ENCODE results near the gene MACROD2.
A peak's percentile ranks its signal among the peaks of the same experiment; 100 is the strongest.
"Not testable (repeated sequence)": the region's sequence is repeated elsewhere in the genome, so short reads cannot be mapped to it uniquely, and the experiment has no call there.

Gene MACROD2

GRCh38 chr20:14270751-14271150 lies 275.4 kb downstream of the MACROD2 start:
- DNase-seq (ENCODE audit: low read depth) = not testable (repeated sequence)

GRCh38 chr20:14282140-14282539 lies 286.8 kb downstream of the MACROD2 start:
- DNase-seq (ENCODE audit: low read depth) = no peak

GRCh38 chr20:14284443-14284842 lies 289.1 kb downstream of the MACROD2 start:
- no peak for DNase-seq (ENCODE audit: low read depth)

- peak; percentile 7 for DNase-seq (ENCODE audit: low read depth)
Observed at GRCh38 chr20:14288341-14289330, 293.3 kb downstream of the MACROD2 start.

GRCh38 chr20:14291502-14291901 lies 296.2 kb downstream of the MACROD2 start:
- DNase-seq (ENCODE audit: low read depth) = no peak

DNA sequence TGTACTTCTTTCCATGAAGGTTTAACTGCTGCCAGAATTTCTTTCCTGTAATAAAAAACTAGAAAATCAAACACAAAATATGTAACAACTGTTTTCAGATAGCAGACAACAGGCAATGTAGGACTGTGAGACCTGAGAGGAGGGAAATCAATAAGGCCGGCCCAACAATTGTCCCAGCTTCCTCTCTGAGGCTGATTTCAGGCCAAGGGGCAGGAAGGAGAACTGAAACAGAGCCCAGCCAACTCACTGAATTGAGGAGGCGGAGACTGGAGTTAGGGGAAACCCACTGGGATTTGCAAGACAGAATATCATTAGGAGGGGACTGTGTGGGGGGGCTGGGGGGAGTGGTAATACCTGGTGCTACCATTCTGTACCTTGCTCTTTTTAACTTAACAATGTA lies 299.9 kb downstream of the MACROD2 start:
- no peak for DNase-seq (ENCODE audit: low read depth)

- no peak for DNase-seq (ENCODE audit: low read depth)
Observed at GRCh38 chr20:14295770-14296309, 300.5 kb downstream of the MACROD2 start.

DNA sequence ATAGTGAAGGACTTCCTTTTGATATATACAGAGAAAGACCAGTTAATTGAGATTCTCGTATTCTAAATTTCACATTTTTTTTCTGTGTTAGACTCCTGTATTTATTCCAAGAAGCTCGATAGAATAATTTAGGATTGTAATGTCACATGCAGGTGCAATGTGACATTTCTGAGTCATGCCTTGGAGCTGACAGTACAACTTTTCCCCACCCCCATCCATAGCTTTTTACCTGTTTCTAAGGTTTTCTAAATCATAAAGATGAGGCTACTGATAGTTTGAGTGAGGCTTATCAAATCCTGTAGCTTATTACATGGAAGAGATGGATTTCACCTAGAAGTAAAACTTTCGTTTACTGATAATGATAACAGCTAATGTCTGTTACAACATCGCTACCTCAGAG lies 304.5 kb downstream of the MACROD2 start:
- no peak for DNase-seq (ENCODE audit: low read depth)

DNA sequence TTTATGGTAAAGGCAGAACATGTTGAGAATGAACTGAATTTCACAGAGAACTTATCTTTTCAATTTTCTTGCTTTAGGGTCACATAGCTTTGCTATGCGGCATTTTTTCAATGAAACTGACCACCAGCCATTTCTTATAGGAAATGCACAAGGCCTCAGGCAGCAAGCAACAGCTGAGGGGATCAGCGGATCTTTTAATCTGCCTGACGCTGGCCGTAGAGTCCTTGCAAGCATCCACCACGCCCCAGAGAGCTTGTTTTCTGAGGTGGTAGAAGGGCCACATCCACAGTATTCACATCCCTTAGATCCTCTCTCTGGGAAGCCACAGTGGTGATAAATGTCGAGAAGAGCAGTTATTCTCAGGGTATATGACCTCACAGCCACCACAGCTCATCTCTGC lies 307.8 kb downstream of the MACROD2 start:
- no peak for DNase-seq (ENCODE audit: low read depth)

- no peak for DNase-seq (ENCODE audit: low read depth)
Observed at GRCh38 chr20:14303651-14304050, 308.3 kb downstream of the MACROD2 start.

GRCh38 chr20:14304472-14304871 lies 309.2 kb downstream of the MACROD2 start:
- no peak for DNase-seq (ENCODE audit: low read depth)

DNA sequence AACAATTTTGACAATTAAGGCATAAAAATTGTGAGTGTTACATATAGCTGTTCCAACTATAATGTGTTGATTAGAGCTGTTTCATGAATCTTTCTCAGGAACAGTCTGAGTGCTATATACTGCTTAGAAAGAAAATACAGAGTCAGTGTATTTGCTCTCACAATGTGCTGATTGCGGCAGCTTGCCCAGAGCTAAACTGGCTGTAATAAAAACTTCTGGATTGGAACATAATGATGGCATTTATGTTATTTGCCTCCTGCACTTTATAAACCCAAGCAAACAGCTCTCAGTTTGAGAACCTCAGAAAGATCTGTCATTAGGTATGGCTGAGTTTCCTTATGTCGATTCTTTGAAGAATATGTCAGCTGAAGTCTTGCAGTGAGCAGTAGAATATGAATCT lies 312.6 kb downstream of the MACROD2 start:
- no peak for DNase-seq (ENCODE audit: low read depth)

DNA sequence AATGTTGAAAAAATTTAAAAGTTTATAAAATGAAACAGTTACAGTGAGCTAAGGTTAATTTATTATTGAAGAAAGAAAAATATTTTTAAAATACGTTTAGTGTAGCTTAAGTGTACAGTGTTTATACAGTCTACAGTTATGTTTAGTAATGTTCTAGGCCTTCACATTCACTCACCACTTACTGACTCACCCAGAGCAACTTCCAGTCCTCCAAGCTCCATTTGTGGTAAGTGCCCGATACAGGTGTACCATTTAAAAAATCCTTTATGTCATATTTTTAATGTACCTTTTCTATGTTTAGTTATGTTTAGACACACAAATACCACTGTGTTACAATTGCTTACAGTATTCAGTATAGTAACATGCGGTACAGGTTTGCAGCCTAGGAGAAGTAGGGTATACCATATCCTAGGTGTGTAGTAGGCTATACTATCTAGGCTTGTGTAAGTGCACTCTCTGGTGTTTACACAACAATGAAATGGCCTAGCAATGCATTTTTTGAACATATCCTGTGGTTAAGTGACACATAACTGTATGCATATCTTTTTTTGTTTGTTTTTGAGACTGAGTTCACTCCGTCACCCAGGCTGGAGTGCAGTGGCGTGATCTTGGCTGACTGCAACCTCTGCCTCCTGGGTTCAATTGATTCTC lies 315.8 kb downstream of the MACROD2 start:
- no peak for DNase-seq (ENCODE audit: low read depth)

- no peak for DNase-seq (ENCODE audit: low read depth)
Observed at GRCh38 chr20:14312001-14312400, 316.7 kb downstream of the MACROD2 start.

DNA sequence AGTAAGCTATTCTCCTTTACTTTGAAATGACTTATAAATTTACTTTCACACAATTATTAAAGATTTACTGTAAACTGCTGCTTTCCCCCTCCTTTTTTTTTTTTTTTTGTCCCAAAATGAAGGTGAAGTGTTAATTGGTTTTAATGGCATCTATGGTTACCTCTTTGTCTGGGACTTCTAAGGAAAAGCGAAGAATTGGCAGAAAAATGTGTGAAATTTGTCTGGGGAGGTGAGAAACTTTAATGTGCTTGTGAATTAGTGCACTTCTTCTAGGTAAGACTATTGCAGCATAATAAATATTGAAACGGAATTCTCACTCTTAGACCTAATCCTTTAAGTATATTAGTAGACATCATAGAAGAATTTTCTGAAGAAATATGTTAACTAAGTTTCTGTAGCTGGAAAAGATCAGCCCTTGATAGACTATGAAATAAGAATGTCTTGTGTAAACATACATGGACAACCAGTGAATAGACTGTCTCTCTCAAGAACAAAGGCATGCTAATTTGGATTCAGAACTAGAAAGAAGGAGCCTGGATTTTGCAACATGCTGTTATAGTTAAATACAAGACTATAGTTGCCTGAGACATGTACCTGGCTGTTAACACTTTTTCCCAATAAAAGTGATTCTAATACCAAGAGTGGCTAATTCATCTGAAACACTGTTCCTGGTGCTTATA lies 318.2 kb downstream of the MACROD2 start:
- DNase-seq (ENCODE audit: low read depth) = no peak

DNA sequence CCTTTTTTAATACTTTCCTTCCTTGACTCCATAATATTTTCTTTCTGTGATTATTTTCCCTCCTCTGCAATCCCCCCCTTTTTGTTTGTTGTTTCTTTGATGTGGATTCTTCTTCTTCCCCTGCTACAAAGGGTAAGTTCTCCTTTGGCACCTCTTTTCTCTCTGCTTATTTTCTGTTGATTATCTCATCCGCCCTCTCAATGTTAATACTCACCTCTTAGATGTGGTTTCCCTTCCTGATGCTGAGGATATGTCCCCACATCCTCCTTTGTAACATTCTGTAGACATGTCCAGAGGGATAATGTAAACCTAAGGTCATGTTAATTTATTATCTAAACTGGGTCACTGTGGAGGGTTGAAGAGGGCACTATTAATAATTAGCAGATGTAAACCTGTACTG lies 324.4 kb downstream of the MACROD2 start:
- DNase-seq (ENCODE audit: low read depth) = no peak

DNA sequence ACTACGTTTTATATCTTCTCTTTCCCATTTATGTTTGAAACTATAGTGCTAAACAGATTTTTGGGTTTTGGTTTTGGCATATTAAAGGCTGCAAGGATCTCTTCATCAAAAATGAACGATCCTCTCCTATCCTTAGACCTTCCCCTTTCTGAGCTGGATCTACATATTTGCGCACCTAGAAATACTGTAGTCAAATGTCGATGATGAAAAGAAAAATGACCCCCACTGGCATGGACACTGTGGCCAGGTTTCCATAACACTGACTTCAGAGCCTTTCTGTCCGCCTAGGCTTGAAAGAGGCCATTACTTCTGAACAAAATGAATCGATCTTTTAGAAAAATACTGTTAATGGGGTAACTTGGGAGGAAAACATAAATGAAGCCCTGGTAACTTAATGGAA lies 336.3 kb downstream of the MACROD2 start:
- no peak for DNase-seq (ENCODE audit: low read depth)

- no peak for DNase-seq (ENCODE audit: low read depth)
Observed at GRCh38 chr20:14332866-14333265, 337.6 kb downstream of the MACROD2 start.

DNA sequence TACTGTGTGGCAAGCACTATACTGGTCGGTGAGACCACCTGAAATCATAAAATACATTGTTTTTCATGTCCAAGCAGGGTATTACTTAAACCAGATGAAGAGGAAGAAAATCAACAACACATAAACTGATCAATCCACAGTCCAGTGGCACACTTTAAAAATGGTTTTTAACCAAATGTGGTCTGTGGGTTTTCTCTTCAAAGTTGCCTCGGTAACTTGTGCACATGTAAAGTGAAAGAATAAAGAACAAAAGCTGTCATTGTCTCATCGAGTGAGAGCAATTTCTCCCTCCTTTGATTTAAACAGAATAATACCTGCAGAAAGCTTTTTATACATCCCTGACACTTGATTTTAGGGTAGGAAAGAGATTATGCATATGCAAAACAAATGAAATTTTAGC lies 338.4 kb downstream of the MACROD2 start:
- DNase-seq (ENCODE audit: low read depth) = no peak

GRCh38 chr20:14334306-14334930 lies 339.1 kb downstream of the MACROD2 start:
- DNase-seq (ENCODE audit: low read depth) = no peak

- DNase-seq (ENCODE audit: low read depth) = no peak
Observed at GRCh38 chr20:14335052-14335451, 339.7 kb downstream of the MACROD2 start.

- DNase-seq (ENCODE audit: low read depth) = no peak
Observed at GRCh38 chr20:14336686-14337085, 341.4 kb downstream of the MACROD2 start.

Measured in GM04504 (cell line).